Measurements from ENCODE around the gene PKNOX2.

DNA sequence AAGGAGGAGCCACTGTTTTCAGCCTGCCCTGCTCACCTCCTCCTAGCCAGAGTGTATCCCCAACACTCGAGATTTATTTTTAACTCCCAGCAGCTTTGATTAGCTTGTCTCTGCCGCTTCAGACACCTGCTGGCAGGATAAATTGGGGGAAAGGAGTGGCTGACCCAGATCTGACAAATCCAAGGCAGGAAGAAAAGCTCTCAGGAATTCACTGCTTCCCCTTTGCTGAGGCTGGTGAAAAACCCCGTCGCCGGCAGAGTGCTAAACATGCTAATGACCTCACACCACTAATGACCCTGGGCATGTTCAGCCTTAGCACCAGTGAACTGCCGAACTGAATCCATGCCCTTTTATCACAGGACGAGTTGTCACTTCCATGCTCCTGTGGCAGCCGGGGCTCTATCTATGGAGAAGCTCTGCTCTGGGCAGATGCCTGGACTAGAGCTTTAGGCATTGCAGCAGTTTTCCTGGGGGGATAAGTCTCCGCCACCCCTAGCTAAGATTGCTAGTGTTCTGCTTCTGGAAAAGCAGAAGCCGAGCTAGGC lies 279.3 kb downstream of the PKNOX2 start:
- TF ChIP-seq, protein P1, sequence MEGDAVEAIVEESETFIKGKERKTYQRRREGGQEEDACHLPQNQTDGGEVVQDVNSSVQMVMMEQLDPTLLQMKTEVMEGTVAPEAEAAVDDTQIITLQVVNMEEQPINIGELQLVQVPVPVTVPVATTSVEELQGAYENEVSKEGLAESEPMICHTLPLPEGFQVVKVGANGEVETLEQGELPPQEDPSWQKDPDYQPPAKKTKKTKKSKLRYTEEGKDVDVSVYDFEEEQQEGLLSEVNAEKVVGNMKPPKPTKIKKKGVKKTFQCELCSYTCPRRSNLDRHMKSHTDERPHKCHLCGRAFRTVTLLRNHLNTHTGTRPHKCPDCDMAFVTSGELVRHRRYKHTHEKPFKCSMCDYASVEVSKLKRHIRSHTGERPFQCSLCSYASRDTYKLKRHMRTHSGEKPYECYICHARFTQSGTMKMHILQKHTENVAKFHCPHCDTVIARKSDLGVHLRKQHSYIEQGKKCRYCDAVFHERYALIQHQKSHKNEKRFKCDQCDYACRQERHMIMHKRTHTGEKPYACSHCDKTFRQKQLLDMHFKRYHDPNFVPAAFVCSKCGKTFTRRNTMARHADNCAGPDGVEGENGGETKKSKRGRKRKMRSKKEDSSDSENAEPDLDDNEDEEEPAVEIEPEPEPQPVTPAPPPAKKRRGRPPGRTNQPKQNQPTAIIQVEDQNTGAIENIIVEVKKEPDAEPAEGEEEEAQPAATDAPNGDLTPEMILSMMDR (IDR thresholded peaks at IDR 0.05): no peak
- no peak for TF ChIP-seq POLR2A (IDR thresholded peaks at IDR 0.05)
